Loucy (cell line): ENCODE data around the gene SAMD4A.

Experiments
- H2AFZ ChIP-seq: fragments of 200-600 bp; sonication (generic); 2 replicates; pipeline ENCODE4 v1.6.0; 2016; ENCODE audit warnings: antibody characterized with exemption, mild to moderate bottlenecking, low read length, moderate library complexity
- H3F3A ChIP-seq: fragments of 200-600 bp; 2 replicates; pipeline ENCODE4 v1.6.0; 2016; ENCODE audit warnings: antibody characterized with exemption, low read depth, mild to moderate bottlenecking
- H3K27me3 ChIP-seq: fragments of 200-600 bp; sonication (generic); 2 replicates; pipeline ENCODE4 v1.6.1; 2014; ENCODE audit warnings: low read length, mild to moderate bottlenecking; ENCODE audit not compliant: insufficient read depth, poor library complexity, severe bottlenecking
- H3K36me3 ChIP-seq: fragments of 200-600 bp; sonication (generic); 2 replicates; pipeline ENCODE4 v1.6.1; 2016; ENCODE audit warnings: low read length; ENCODE audit not compliant: insufficient read depth
- H3K4me1 ChIP-seq: fragments of 200-600 bp; sonication (generic); 2 replicates; pipeline ENCODE4 v1.5.1; 2014; ENCODE audit warnings: low read length, mild to moderate bottlenecking; ENCODE audit not compliant: insufficient read depth, poor library complexity, severe bottlenecking
- H3K4me2 ChIP-seq: fragments of 200-600 bp; sonication (generic); 2 replicates; pipeline ENCODE4 v1.6.0; 2014; ENCODE audit warnings: antibody characterized with exemption, low read length, low read depth, mild to moderate bottlenecking; ENCODE audit not compliant: poor library complexity, severe bottlenecking
- H3K4me3 ChIP-seq: fragments of 200-600 bp; sonication (generic); 2 replicates; pipeline ENCODE4 v1.5.1; 2014; ENCODE audit warnings: low read length, mild to moderate bottlenecking, mixed read lengths; ENCODE audit not compliant: poor library complexity, severe bottlenecking
- H3K79me2 ChIP-seq: fragments of 200-600 bp; sonication (generic); 2 replicates; pipeline ENCODE4 v1.6.1; 2014; ENCODE audit warnings: low read length; ENCODE audit not compliant: insufficient read depth
- H3K9ac ChIP-seq: fragments of 200-600 bp; sonication (generic); 2 replicates; pipeline ENCODE4 v1.6.0; 2014; ENCODE audit warnings: mild to moderate bottlenecking, low read depth, low read length, moderate library complexity; ENCODE audit not compliant: poor library complexity, severe bottlenecking
- H3K9me2 ChIP-seq: fragments of 200-600 bp; sonication (generic); replicated peaks from 2 replicates; pipeline ENCODE4 v1.6.1; 2016; ENCODE audit warnings: low read depth, low read length, mixed read lengths
- H3K9me3 ChIP-seq: fragments of 200-600 bp; sonication (generic); 2 replicates; pipeline ENCODE4 v1.6.1; 2014; ENCODE audit warnings: mild to moderate bottlenecking, antibody characterized with exemption, low read length, low read depth; ENCODE audit not compliant: insufficient read depth
- H4K20me1 ChIP-seq: fragments of 200-600 bp; sonication (generic); 2 replicates; pipeline ENCODE4 v1.6.0; 2014; ENCODE audit warnings: antibody characterized with exemption, low read length, mild to moderate bottlenecking; ENCODE audit not compliant: insufficient read depth, poor library complexity, severe bottlenecking
- CTCF ChIP-seq: fragments of 200-600 bp; sonication (generic); conservative IDR thresholded peaks from 2 replicates; pipeline ENCODE4 v1.5.1; 2014; ENCODE audit warnings: mild to moderate bottlenecking, antibody characterized with exemption, low read length
- EZH2phosphoT487 ChIP-seq: fragments of 200-600 bp; IDR thresholded peaks from 2 replicates; pipeline ENCODE4 v1.6.1; 2018; ENCODE audit warnings: antibody characterized with exemption, mild to moderate bottlenecking, moderate library complexity, borderline replicate concordance

The SAMD4A gene

GRCh38 chr14:54645639-54646038, 78.7 kb downstream of the SAMD4A start:
- no peaks in the 10 kb centered on the region for H3K9me2 ChIP-seq
- H3K4me1 ChIP-seq = peaks cover 6% of the 10 kb centered on the region
- no peaks in the 10 kb centered on the region for H3F3A ChIP-seq
- no peaks in the 10 kb centered on the region for H3K79me2 ChIP-seq
- no peak overlapping the region for H3K9ac ChIP-seq
- H4K20me1 ChIP-seq = no peaks in the 10 kb centered on the region
- no peaks in the 10 kb centered on the region for H3K9me3 ChIP-seq
- no peaks in the 10 kb centered on the region for H3K36me3 ChIP-seq
- H2AFZ ChIP-seq = no peak overlapping the region
- no peaks in the 10 kb centered on the region for H3K27me3 ChIP-seq
- H3K4me2 ChIP-seq = no peak overlapping the region
- H3K4me3 ChIP-seq = no peak overlapping the region
- TF ChIP-seq EZH2phosphoT487 = no peak
- TF ChIP-seq CTCF = no peak

GRCh38 chr14:54646626-54647025, 79.7 kb downstream of the SAMD4A start:
- Histone ChIP-seq H3K9me3 (no peaks in the 10 kb centered on the region), H3K4me1 (peaks cover 8% of the 10 kb centered on the region), H4K20me1 (no peaks in the 10 kb centered on the region), H3K79me2 (no peaks in the 10 kb centered on the region), H3F3A (no peaks in the 10 kb centered on the region), H3K9me2 (no peaks in the 10 kb centered on the region), H3K4me2 (no peak overlapping the region), H3K9ac (no peak overlapping the region), H3K27me3 (no peaks in the 10 kb centered on the region), H2AFZ (no peak overlapping the region), H3K4me3 (no peak overlapping the region), H3K36me3 (no peaks in the 10 kb centered on the region)
- no peak for TF ChIP-seq CTCF
- TF ChIP-seq EZH2phosphoT487 = no peak

GRCh38 chr14:54647378-54647777, 80.5 kb downstream of the SAMD4A start:
- H3K9me2 ChIP-seq = no peaks in the 10 kb centered on the region
- no peak overlapping the region for H3K4me3 ChIP-seq
- no peak overlapping the region for H3K9ac ChIP-seq
- no peaks in the 10 kb centered on the region for H4K20me1 ChIP-seq
- H3K4me1 ChIP-seq = peaks cover 8% of the 10 kb centered on the region
- H3K9me3 ChIP-seq = no peaks in the 10 kb centered on the region
- no peaks in the 10 kb centered on the region for H3F3A ChIP-seq
- no peaks in the 10 kb centered on the region for H3K79me2 ChIP-seq
- H3K4me2 ChIP-seq = no peak overlapping the region
- TF ChIP-seq EZH2phosphoT487 (no peak), CTCF (no peak)
- H2AFZ ChIP-seq = no peak overlapping the region
- no peaks in the 10 kb centered on the region for H3K27me3 ChIP-seq
- H3K36me3 ChIP-seq = no peaks in the 10 kb centered on the region
